Inferior parietal cortex (tissue), 1 donor: ENCODE data around the gene B3GLCT.

Experiments
- DNase-seq: peaks from one replicate; pipeline ENCODE4 v3.0.0-alpha.2; 2016; ENCODE audit errors: extremely low spot score

B3GLCT gene

GRCh38 chr13:31349156-31349555, 149.4 kb downstream of the B3GLCT start:
- no peak for DNase-seq

DNA sequence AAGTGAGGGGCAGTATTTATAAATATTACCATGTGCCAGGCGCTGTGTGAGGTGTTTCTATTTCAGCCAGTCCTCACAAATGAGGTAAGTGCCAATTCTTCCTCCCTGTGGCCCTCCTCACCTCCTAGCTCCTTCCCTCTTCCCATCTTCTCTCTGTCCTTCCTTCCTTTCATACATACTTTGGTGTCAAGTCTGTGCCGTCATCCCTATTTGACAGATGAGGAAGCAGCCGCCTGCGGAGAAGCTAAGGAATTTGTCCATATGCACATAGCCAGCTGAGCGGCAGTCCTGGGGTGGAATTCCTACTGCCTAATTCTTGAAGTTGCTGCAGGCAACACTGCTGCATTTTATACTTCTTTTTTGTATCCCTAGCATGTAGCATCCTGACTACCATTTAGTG, 150.8 kb downstream of the B3GLCT start:
- no peak for DNase-seq

- DNase-seq, result no peak
These were observed 151.6 kb downstream of the B3GLCT start for GRCh38 chr13:31351376-31351775.

DNA sequence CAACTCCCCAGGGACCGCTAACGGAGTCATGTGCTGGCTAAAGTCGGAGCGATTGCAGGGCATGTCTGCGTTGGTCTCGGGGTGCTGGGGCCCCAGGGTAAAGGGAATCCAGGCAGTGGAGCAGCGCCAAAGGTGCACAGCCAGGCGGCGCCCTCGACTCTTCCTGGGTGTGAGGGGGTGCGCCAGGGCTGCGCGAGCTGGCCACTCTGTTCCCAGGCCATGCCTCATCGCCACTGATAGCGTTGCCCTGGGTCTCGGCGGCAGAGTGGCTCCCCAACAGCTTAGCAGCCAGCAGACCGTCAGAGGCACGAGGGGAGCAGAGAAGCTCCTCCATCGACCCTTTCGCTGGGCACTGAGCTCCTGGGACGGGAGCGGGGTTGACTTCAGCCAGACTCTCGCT, 152.7 kb downstream of the B3GLCT start:
- no peak for DNase-seq

DNA sequence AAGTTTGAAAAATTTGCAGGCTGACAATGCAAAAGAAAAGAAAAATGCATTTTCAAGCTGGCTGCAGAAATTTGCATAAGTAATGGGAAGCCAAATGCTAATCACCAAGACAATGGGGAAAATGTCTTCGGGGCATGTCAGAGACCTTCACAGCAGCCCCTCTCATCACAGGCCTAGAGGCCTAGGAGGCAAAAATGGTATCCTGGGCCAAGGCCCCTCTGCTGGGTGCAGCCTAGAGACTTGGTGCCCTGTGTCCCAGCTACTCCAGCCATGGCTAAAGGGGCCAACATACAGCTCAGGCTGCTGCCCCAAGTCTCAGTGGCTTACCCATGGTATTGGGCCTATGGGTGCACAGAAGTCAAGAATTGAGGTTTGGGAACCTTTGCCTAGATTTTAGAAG, 155.2 kb downstream of the B3GLCT start:
- DNase-seq, result no peak

- no peak for DNase-seq
These were observed 157.2 kb downstream of the B3GLCT start for GRCh38 chr13:31356991-31357390.

- DNase-seq, result no peak
These were observed 157.8 kb downstream of the B3GLCT start for GRCh38 chr13:31357581-31357980.

DNA sequence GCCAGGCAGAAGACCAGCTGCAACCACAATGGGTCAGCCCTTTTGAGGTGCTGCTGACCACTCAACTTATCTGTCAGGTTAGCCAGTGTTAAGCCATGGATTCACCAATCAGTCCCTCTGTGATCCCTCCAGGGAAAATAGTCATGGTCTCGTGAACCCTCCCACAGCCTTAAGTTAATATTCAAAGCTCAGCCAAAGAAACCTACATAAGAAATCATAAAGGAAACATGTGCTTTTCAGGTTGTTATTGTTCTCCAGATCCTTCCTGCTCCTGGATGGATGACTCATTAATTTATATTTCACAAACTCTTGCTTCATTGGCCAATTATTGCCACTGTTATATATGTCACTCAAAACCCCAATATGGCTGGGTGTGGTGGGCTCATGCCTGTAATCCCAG, 161.9 kb downstream of the B3GLCT start:
- DNase-seq, result no peak

GRCh38 chr13:31365630-31366029, 165.9 kb downstream of the B3GLCT start:
- DNase-seq, result no peak

GRCh38 chr13:31367410-31367809, 167.6 kb downstream of the B3GLCT start:
- no peak for DNase-seq

- no peak for DNase-seq
These were observed 169.4 kb downstream of the B3GLCT start for GRCh38 chr13:31369213-31369612.

DNA sequence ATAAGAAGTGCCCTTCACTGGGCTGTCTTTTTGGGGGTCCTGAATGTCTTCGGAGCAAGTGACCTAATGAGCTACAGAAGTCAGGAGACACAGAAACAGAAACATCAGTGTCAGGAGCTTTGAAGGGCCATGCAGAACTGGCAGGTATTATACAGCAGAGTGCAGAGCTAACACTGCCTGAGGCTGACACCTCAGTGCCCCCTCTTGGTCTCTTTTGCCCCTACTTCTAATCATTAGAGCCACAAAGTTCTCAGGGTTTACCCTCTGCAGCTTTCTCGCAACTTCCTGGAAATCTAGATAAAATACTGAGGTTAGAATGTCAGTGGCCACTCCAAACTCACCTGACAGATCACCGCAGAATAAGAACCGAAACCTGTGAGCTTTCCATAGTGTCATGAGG, 172.7 kb downstream of the B3GLCT start:
- no peak for DNase-seq

DNA sequence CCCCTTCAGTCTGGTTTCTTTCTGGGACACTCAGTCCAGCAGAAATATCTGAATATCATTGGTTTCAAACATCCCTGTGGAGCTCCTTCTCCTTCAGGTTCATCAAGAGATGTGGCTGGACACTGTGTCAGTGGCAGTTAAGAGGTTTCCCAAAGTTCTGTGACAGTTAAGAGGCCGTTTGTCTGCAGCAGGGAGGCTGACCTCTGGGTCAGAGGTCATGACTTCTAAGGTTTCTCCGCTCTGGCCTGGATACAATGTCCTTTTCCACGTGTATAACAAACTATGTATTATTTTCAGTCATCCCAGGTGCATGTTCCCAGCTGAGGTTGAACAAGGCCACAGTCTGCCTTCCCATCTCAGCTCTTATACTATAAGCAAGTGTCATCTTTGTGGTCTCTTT, 174.9 kb downstream of the B3GLCT start:
- no peak for DNase-seq

- DNase-seq, result no peak
These were observed 178.2 kb downstream of the B3GLCT start for GRCh38 chr13:31377946-31378345.

DNA sequence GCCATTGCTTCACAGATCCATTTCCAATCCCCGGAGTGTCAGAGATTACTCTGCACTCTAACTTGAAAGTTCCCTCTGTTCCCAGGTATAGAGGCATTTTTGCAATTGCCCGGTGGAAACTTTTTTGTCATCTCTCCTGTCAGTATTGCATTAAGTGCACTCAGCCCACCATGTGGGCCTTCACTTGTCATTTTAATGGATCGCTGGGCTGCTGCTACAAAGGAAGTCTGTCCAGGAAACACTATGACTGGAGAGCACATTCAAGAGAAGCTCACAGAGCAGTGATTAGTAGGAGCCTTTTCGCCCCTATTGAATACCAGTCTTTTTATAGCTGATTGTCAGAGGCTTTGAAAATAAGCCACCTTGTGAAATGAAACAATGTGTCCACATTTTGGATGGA, 180.9 kb downstream of the B3GLCT start:
- no peak for DNase-seq
